ENCODE data around the gene SULT1E1. TPM values are rescaled to one million over a fixed set of nuclear protein-coding genes. Genes with fewer than 3 reads are reported as not detected.

The SULT1E1 gene
- total and polyA plus RNA-seq, 3 donors from 2014 or later: not detected

- H3K4me1 ChIP-seq: no peaks in the 10 kb centered on the region
- H3K9me3 ChIP-seq: no peaks in the 10 kb centered on the region
- TF ChIP-seq CTCF (IDR thresholded peaks at IDR 0.05) (no peak), POLR2A (IDR thresholded peaks at IDR 0.05) (no peak)
- no peaks in the 10 kb centered on the region for H3K27me3 ChIP-seq
- no peak overlapping the region for H3K4me3 ChIP-seq
- no peak for DNase-seq
- H3K36me3 ChIP-seq (ENCODE audit: low read depth, missing control alignments): no peaks in the 10 kb centered on the region
- intact Hi-C loops (cut with DNase I; ENCODE audit: low total_unique reads): no loop called here
- WGBS, 2 donors: 81 to 90% methylated on average over 2 of the region's 2 CpGs
- no peak overlapping the region for H3K27ac ChIP-seq
Measured at GRCh38 chr4:69838977-69839376, 21.0 kb downstream of the SULT1E1 start.

DNA sequence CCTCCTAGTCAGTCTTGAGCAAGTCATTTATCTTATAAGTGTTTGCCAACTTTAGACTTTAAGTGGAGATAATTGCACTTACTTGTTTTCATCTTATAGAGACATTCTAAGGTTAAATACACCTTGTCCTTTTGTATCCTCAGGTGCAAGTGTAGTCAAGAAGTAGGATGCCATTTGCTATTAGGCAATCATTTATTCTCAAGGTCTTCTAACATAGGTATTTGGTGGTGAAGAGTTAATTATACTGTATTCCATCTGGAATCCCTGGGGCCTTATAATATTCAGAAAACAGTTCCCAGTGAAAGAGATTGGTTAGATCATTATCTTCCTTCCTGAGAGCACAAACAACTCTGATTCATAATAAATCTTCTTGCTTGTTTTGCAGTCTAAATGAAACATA, 23.7 kb downstream of the SULT1E1 start:
- no peaks in the 10 kb centered on the region for H3K4me1 ChIP-seq
- no peak overlapping the region for H3K27ac ChIP-seq
- no peak for TF ChIP-seq POLR2A (IDR thresholded peaks at IDR 0.05)
- no peak for TF ChIP-seq CTCF (IDR thresholded peaks at IDR 0.05)
- no peak overlapping the region for H3K4me3 ChIP-seq
- intact Hi-C loops (cut with DNase I; ENCODE audit: low total_unique reads): no loop called here
- H3K36me3 ChIP-seq (ENCODE audit: low read depth, missing control alignments): no peaks in the 10 kb centered on the region
- DNase-seq: no peak
- H3K27me3 ChIP-seq: no peaks in the 10 kb centered on the region
- H3K9me3 ChIP-seq: no peaks in the 10 kb centered on the region

- no peak overlapping the region for H3K4me3 ChIP-seq
- H3K27ac ChIP-seq: no peak overlapping the region
- H3K4me1 ChIP-seq: no peaks in the 10 kb centered on the region
- no peak for TF ChIP-seq CTCF (IDR thresholded peaks at IDR 0.05)
- TF ChIP-seq POLR2A (IDR thresholded peaks at IDR 0.05): no peak
- H3K9me3 ChIP-seq: no peaks in the 10 kb centered on the region
- H3K36me3 ChIP-seq (ENCODE audit: low read depth, missing control alignments): no peaks in the 10 kb centered on the region
- no peak for DNase-seq
- intact Hi-C loops (cut with DNase I; ENCODE audit: low total_unique reads): no loop called here
- 86 to 91% methylated on average over 1 of the region's 1 CpG for WGBS, 2 donors
- no peaks in the 10 kb centered on the region for H3K27me3 ChIP-seq
Measured at GRCh38 chr4:69835766-69836165, 24.2 kb downstream of the SULT1E1 start.

DNA sequence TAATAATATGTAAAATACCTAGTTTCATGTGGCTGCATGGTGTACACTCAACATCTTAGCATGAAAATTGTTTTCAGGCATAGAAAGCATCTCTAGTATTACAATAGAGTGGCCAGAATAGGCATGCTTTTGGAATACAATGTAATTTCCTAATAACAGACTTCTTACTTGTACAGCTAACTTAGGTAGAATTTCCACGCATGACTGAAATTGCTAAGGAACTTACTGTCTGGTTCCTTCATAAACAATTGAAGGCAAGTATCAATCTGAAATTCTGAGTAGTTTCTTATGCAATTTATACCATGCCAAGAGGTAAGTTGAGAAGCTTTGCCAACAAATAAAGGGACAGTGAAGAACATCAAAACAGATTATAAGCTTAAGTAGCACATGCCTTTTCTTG, 26.7 kb downstream of the SULT1E1 start:
- intact Hi-C loops (cut with DNase I; ENCODE audit: low total_unique reads): no loop called here
- no peaks in the 10 kb centered on the region for H3K36me3 ChIP-seq (ENCODE audit: low read depth, missing control alignments)
- DNase-seq: no peak
- H3K27me3 ChIP-seq: no peaks in the 10 kb centered on the region
- no peaks in the 10 kb centered on the region for H3K9me3 ChIP-seq
- no peaks in the 10 kb centered on the region for H3K4me1 ChIP-seq
- no peak overlapping the region for H3K27ac ChIP-seq
- WGBS, 2 donors: 95% methylated on average over 1 of the region's 1 CpG
- no peak overlapping the region for H3K4me3 ChIP-seq
- TF ChIP-seq POLR2A (IDR thresholded peaks at IDR 0.05): no peak
- no peak for TF ChIP-seq CTCF (IDR thresholded peaks at IDR 0.05)

GRCh38 chr4:69832326-69833030, 27.5 kb downstream of the SULT1E1 start:
- DNase-seq: no peak
- TF ChIP-seq POLR2A (IDR thresholded peaks at IDR 0.05) (no peak), CTCF (IDR thresholded peaks at IDR 0.05) (no peak)
- Histone ChIP-seq H3K27ac (no peak overlapping the region), H3K4me3 (no peak overlapping the region), H3K36me3 (ENCODE audit: low read depth, missing control alignments) (no peaks in the 10 kb centered on the region), H3K27me3 (no peaks in the 10 kb centered on the region), H3K9me3 (no peaks in the 10 kb centered on the region), H3K4me1 (no peaks in the 10 kb centered on the region)
- 67 to 69% methylated on average over 10 of the region's 10 CpGs for WGBS, 2 donors
- intact Hi-C loops (cut with DNase I; ENCODE audit: low total_unique reads): no loop called here

Measured in testis (tissue), 3 donors.